Osteocyte (in vitro differentiated cells): ENCODE data around the gene CCDC188. TPM values are rescaled to one million over a fixed set of nuclear protein-coding genes. Genes with fewer than 3 reads are reported as not detected.

Experiments used
- DNase-seq: peaks from one replicate; pipeline ENCODE4 v3.0.0; 2021; ENCODE audit warnings: mixed read lengths; ENCODE audit not compliant: unreplicated experiment; ENCODE audit errors: extremely low spot score
- H3K27ac Mint-ChIP-seq: one replicate; pipeline ENCODE4 v1.8.0; 2021; ENCODE audit warnings: mild to moderate bottlenecking, mixed read lengths; ENCODE audit not compliant: unreplicated experiment
- H3K27me3 Mint-ChIP-seq: one replicate; pipeline ENCODE4 v1.8.0; 2021; ENCODE audit warnings: mixed read lengths; ENCODE audit not compliant: unreplicated experiment
- H3K36me3 Mint-ChIP-seq: one replicate; pipeline ENCODE4 v1.8.0; 2021; ENCODE audit warnings: mixed read lengths; ENCODE audit not compliant: unreplicated experiment
- H3K4me1 Mint-ChIP-seq: one replicate; pipeline ENCODE4 v1.8.0; 2021; ENCODE audit warnings: mixed read lengths; ENCODE audit not compliant: unreplicated experiment
- H3K4me3 Mint-ChIP-seq: one replicate; pipeline ENCODE4 v1.8.0; 2021; ENCODE audit warnings: mild to moderate bottlenecking, moderate library complexity, mixed read lengths; ENCODE audit not compliant: unreplicated experiment
- H3K9me3 Mint-ChIP-seq: one replicate; pipeline ENCODE4 v1.8.0; 2021; ENCODE audit warnings: mixed read lengths; ENCODE audit not compliant: unreplicated experiment
- total RNA-seq: library from RNA; stranded (reverse); gene quantifications from 2 replicates; pipeline ENCODE4 v1.2.1, GENCODE V29; 2021
- TF ChIP-seq, protein P1 (sequence below): fragments of 200-600 bp; sonication (generic); IDR thresholded peaks from 2 replicates; pipeline ENCODE4 v1.5.0; 2021; ENCODE audit warnings: antibody characterized with exemption, mild to moderate bottlenecking, moderate library complexity

The CCDC188 gene
- total RNA-seq, 1 donor from 2014 or later, result 0.56 TPM

DNA sequence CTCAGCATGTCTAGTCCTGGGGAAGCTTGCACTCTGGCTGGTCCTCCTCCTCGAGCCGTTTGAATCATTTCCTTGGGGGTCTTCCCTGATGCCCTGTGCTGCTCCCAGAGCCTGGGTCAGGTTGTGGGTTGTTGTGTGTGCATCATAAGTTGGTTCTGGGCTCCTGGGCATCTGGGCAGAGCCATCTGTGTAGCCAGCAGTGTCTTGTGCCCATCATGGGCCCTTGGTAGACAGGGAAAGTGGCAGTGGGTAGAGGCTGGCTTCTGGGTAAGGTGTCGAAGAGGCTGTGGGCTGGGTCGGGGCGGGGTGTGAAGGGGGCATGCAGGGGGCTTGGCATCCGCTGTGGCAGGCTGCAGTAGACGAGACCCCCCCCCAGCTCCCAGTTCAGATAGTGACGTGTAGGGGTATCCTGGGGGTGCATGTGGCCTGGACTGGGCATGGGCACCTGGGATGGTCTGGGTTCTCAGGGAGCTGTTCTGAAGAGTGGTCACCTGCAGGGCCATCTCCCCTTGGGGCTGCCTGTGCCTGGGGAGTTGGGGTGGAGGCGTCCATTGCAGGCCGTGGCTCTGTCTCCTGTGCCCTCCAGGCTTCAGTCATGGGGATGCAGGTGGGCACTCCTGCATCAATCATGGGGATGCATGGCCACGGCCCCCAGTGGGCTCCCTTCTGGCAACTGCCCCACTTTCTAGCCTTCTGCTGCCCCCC lies 26.6 kb downstream of the CCDC188 start:
- H3K4me1 Mint-ChIP-seq, result peaks cover 2% of the 10 kb centered on the region
- H3K4me3 Mint-ChIP-seq, result no peak overlapping the region
- DNase-seq, result no peak
- no peak overlapping the region for H3K27ac Mint-ChIP-seq
- H3K9me3 Mint-ChIP-seq, result no peaks in the 10 kb centered on the region
- H3K36me3 Mint-ChIP-seq, result peaks cover 24% of the 10 kb centered on the region
- TF ChIP-seq, protein P1, sequence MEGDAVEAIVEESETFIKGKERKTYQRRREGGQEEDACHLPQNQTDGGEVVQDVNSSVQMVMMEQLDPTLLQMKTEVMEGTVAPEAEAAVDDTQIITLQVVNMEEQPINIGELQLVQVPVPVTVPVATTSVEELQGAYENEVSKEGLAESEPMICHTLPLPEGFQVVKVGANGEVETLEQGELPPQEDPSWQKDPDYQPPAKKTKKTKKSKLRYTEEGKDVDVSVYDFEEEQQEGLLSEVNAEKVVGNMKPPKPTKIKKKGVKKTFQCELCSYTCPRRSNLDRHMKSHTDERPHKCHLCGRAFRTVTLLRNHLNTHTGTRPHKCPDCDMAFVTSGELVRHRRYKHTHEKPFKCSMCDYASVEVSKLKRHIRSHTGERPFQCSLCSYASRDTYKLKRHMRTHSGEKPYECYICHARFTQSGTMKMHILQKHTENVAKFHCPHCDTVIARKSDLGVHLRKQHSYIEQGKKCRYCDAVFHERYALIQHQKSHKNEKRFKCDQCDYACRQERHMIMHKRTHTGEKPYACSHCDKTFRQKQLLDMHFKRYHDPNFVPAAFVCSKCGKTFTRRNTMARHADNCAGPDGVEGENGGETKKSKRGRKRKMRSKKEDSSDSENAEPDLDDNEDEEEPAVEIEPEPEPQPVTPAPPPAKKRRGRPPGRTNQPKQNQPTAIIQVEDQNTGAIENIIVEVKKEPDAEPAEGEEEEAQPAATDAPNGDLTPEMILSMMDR, result no peak
- H3K27me3 Mint-ChIP-seq, result no peaks in the 10 kb centered on the region

DNA sequence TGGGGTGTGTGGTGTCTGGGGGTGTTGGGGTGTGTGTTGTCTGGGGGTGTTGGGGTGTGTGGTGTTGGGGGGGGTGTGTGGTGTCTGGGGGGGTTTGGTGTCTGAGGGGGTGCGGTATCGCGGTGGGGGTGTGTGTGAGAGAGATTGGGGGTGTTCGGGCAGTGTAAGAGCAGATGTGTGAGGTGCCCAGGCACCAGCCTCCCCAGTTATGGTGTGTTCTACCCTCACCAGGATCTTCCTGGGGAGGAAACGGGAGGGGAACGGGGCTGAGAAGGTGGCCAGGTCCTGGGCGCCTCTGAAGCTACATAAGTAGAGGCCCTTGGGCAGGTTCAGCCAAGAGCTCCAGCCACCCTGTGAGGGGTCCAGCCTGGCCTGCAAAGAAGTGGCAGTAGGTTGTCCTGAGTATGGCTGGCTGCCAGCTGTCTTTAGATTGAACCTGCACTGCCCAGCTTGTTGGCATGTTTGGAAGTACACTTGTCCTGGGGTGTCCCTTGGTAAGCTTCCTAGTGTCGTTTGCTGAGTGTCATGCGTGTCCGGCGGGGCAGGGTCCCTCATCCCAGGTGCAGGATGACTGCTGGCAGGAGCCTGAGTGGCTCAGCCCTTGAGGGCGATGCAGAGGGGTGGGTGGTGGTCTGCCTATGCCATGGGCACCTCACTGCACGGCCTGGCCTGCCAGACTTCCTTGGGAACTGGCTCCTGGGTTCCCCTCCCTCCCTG lies 27.3 kb downstream of the CCDC188 start:
- Mint-ChIP-seq H3K36me3 (peaks cover 26% of the 10 kb centered on the region), H3K4me3 (no peak overlapping the region), H3K27ac (no peak overlapping the region)

DNA sequence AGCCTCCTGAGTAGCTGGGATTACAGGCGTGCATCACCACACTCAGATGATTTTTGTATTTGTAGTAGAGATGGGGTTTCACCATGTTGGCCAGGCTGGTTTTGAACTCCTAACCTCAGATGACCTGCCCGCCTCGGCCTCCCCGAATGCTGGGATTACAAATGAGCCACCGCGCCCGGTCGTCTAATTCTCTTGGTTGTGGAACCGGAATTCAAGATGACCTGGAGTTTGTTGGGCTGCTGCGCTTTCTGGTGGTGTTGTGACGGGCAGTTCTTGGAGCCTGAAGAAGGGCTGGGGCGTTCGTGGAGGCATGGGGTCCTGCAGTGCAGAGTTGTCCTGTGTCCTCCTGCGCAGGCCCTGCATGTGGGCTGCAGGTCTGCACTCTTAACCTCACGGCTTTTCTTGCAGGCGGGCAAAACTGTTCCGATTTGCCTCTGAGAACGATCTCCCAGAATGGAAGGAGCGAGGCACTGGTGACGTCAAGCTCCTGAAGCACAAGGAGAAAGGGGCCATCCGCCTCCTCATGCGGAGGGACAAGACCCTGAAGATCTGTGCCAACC lies 28.9 kb downstream of the CCDC188 start:
- peaks cover 13% of the 10 kb centered on the region for H3K4me1 Mint-ChIP-seq
- DNase-seq, result no peak
- no peaks in the 10 kb centered on the region for H3K9me3 Mint-ChIP-seq
- H3K27me3 Mint-ChIP-seq, result no peaks in the 10 kb centered on the region
- H3K36me3 Mint-ChIP-seq, result peaks cover 21% of the 10 kb centered on the region
- no peak overlapping the region for H3K27ac Mint-ChIP-seq
- H3K4me3 Mint-ChIP-seq, result no peak overlapping the region
- TF ChIP-seq, protein P1, result no peak

More for the DNA sequence above, 27.3 kb downstream of the CCDC188 start:
- DNase-seq, result no peak
- Mint-ChIP-seq H3K9me3 (no peaks in the 10 kb centered on the region), H3K27me3 (no peaks in the 10 kb centered on the region), H3K4me1 (peaks cover 7% of the 10 kb centered on the region)
- TF ChIP-seq, protein P1, result no peak

GRCh38 chr22:20118300-20119020 lies 32.4 kb downstream of the CCDC188 start:
- peaks cover 17% of the 10 kb centered on the region for H3K4me1 Mint-ChIP-seq
- peak overlapping the region; percentile 75 for H3K27ac Mint-ChIP-seq
- H3K36me3 Mint-ChIP-seq, result peaks cover 18% of the 10 kb centered on the region
- H3K27me3 Mint-ChIP-seq, result no peaks in the 10 kb centered on the region
- TF ChIP-seq, protein P1, result no peak
- no peaks in the 10 kb centered on the region for H3K9me3 Mint-ChIP-seq
- no peak for DNase-seq
- peak overlapping the region; percentile 84 for H3K4me3 Mint-ChIP-seq
